DMS 273 (cell line): ENCODE results near the gene FAM163B.

ENCODE experiments used
- DNase-seq: peaks from one replicate; lab custom pipeline; 2025; ENCODE audit not compliant: unreplicated experiment; lab: John Stamatoyannopoulos, UW

The FAM163B gene

GRCh38 chr9:133616643-133617405 is 7.6 kb upstream of the FAM163B start:
- no peak for DNase-seq

- no peak for DNase-seq
Observed at GRCh38 chr9:133615606-133616188, 6.5 kb upstream of the FAM163B start.

GRCh38 chr9:133615186-133615585 is 6.0 kb upstream of the FAM163B start:
- peak; percentile 64 for DNase-seq

- no peak for DNase-seq
Observed at GRCh38 chr9:133614678-133615077, 5.5 kb upstream of the FAM163B start.

- no peak for DNase-seq
Observed at GRCh38 chr9:133614056-133614455, 4.9 kb upstream of the FAM163B start.

- DNase-seq = no peak
Observed at GRCh38 chr9:133613432-133613831, 4.2 kb upstream of the FAM163B start.

- DNase-seq = no peak
Observed at GRCh38 chr9:133612816-133613215, 3.6 kb upstream of the FAM163B start.

GRCh38 chr9:133612051-133612450 is 2.9 kb upstream of the FAM163B start:
- DNase-seq = no peak

- DNase-seq = no peak
Observed at GRCh38 chr9:133610845-133611244, 1.7 kb upstream of the FAM163B start.

- DNase-seq = no peak
Observed at GRCh38 chr9:133608889-133609288, 300 bp downstream of the FAM163B start.

- DNase-seq = no peak
Observed at GRCh38 chr9:133608382-133608781, 807 bp downstream of the FAM163B start.

GRCh38 chr9:133607976-133608375 is 1.2 kb downstream of the FAM163B start:
- no peak for DNase-seq

- DNase-seq = no peak
Observed at GRCh38 chr9:133607381-133607780, 1.8 kb downstream of the FAM163B start.

GRCh38 chr9:133606708-133607025 is 2.5 kb downstream of the FAM163B start:
- DNase-seq = no peak

GRCh38 chr9:133605856-133606707 is 3.1 kb downstream of the FAM163B start:
- DNase-seq = no peak

- no peak for DNase-seq
Observed at GRCh38 chr9:133605446-133605845, 3.7 kb downstream of the FAM163B start.

- no peak for DNase-seq
Observed at GRCh38 chr9:133604856-133605255, 4.3 kb downstream of the FAM163B start.

- peak; percentile 46 for DNase-seq
Observed at GRCh38 chr9:133604214-133604613, 5.0 kb downstream of the FAM163B start.

- no peak for DNase-seq
Observed at GRCh38 chr9:133603135-133603927, 5.9 kb downstream of the FAM163B start.

GRCh38 chr9:133602277-133602676 is 6.9 kb downstream of the FAM163B start:
- DNase-seq = no peak

GRCh38 chr9:133601746-133602145 is 7.4 kb downstream of the FAM163B start:
- no peak for DNase-seq
